Measurements from ENCODE around the gene HERC4.
"Not testable (repeated sequence)": the region's sequence is repeated elsewhere in the genome, so short reads cannot be mapped to it uniquely, and the experiment has no call there.

HERC4 gene

DNA sequence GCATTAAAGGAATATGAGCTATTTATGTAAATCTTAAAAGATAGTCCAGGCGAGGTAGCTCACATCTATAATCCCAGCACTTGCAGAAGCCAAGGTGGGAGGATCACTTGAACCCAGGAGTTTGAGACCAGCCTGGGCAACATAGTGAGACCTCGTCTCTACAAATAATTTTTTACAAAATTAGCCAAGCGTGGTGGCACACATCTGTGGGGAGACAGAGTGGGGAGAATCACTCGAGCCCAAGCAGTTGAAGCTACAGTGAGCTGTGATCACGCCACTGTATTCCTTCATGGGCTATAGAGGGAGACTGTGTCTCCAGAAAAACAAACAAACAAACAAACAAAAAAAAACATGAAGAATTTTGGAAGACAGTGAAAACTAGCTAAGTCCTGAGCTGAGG, 28.4 kb downstream of the HERC4 start:
- no peak for DNase-seq (ENCODE audit: low read depth)

DNA sequence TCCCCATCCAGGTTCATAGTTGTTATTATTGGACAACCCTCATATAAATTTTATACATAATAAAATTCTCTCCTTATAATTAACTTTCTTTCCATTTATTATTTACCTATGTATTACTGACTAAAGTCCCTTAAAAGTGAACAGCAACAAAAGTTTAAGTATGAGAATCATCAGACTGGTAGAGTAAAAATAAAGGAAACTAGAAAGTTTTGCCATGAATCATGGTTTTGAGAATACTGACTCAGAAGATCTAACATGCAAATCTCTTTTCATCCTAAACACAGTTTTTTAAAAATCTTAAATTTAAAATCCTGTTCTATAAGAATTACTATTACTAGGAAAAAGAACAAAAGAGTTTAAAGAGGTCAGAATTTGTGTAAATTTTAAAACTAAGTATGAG, 32.1 kb downstream of the HERC4 start:
- DNase-seq (ENCODE audit: low read depth): peak; percentile 52

DNA sequence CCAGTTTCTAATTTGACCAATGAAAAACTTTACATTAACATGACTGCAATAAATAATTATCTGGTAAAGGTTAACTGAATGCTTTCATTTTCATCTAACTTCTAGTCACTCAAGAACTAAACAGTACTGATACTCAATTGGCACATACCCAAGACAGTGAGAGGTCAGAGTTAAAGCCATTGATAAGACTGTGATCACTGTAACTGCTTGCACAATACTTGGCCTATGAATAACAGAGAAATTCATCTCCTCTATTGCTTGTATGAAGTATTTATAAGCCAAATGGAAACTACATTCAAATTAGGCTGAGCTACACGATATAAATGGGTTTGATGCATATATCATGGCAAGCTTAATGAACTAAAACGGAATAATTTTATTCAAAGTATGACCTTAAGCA, 43.0 kb downstream of the HERC4 start:
- DNase-seq (ENCODE audit: low read depth): peak; percentile 35

DNA sequence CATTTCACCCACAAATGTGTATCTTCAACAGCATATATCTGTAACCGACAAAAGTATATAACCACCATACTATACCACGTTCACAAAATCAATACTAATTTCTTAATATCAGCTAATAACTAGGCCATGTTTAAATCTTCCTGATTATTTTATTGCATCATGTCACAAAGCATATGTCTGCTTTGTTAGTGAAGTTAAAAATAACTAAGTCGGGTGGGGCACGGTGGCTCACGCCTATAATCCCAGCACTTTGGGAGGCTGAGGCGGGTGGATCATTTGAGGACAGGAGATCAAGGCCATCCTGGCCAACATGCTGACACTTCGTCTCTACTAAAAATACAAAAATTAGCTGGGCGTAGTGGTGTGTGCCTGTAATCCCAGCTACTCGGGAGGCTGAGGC, 47.7 kb downstream of the HERC4 start:
- DNase-seq (ENCODE audit: low read depth): no peak

DNA sequence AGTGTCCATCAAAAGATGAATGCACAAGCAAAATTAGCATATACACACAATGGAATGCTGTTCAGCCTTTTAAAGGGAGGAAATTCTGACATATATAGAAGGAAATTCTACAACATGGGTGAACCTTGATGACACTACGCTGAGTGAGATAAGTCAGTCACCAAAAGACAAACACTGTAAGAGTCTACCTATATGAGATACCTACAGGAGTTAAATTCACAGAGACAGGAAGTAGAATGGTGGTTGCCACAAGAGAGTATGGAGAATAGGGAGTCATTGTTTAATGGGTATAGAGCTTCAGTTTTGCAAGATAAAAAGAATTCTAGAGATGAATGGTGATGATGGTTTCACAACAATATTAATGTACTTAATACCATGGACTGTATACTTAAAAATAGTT, 51.8 kb downstream of the HERC4 start:
- DNase-seq (ENCODE audit: low read depth): no peak

DNA sequence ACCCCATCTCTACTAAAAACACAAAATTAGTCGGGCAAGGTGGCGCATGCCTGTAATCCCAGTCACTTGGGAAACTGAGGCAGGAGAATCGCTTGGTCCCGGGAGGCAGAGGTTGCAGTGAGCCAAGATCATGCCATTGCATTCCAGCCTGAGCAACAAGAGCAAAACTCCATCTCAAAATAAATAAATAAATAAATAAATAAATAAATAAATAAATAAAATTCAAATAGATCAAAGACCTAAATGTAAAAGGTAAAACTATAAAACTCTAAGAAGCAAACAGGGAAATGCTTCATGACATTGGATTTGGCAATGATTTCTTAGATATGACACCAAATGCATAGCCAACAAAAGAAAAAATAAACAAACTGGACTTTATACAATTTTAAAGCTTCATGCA, 52.8 kb downstream of the HERC4 start:
- DNase-seq (ENCODE audit: low read depth): not testable (repeated sequence)

DNA sequence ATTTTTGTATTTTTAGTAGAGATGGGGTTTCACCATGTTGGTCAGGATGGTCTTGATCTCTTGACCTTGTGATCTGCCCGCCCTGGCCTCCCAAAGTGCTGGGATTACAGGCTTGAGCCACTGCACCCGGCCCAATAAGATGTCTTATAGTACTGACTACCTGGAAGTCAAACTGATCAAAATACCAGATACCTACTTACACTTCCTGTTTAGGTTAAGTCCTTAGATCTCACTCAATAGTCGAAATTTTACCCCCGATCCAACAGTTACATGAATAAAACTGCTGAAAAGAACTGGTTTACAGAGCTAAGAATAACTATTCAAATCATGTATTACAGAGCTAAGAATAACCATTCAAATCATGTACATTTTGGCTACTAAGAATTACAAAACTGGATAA, 58.6 kb downstream of the HERC4 start:
- DNase-seq (ENCODE audit: low read depth): not testable (repeated sequence)

DNA sequence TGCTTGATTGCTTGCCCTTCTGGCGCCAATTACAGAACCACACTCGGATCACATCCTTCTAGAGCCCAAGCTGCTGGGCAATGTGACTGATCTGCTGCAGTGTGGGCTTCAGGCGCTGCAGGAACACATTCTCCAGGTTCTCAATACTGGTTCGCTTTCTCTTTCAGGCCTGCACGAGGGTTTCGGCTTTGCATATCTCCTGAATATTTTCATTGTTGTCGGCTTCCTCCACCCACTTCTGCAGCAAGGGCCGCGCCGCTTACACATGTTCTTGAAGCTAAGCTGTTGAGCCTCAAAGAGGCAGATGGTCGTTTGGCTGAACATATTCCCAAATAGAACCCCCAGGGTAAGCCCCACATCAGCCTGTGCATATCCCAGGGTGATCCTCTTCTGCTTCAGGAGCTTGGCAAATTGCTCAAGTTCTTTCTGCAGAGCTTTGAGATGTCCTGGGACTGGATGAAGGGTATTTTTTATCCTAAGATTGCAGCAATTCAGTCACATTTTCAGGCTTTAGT, 64.6 kb downstream of the HERC4 start:
- no peak for DNase-seq (ENCODE audit: low read depth)

DNA sequence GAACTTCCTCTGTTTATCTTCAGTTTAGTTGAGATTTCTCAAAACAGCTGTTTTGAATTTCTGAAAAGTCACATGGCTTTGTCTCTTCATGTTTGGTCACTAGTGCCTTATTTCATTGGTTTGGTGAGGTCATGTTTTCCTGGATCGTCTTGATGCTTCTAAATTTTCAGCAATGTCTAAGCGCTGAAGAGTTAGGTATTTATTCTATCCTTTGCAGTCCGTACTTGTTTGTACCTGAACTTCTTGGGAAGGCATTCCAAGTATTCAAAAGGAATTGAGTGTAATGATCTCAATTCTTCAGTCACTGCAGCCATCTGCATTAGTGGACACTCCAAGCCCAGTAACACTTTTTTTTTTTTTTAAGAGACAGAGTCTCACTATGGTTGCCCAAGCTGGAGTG, 67.7 kb downstream of the HERC4 start:
- peak; percentile 8 for DNase-seq (ENCODE audit: low read depth)

DNA sequence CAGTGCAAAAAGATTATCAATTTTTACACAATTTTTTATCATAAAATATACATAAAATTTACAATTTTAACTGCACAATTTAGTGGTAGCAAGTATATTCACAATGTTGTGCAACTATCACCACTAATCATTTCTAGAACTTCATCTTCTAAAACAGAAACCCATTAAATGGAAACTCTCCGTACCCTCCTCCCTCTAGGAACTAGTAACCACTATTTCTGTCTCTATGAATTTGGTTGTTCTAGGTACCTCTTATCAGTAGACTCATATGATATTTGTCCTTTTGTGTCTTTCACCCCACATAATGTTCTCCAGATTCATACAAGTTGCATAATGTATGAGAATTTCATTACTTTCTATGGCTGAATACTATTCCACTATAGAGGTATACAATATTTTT, 73.5 kb downstream of the HERC4 start:
- DNase-seq (ENCODE audit: low read depth): no peak

DNA sequence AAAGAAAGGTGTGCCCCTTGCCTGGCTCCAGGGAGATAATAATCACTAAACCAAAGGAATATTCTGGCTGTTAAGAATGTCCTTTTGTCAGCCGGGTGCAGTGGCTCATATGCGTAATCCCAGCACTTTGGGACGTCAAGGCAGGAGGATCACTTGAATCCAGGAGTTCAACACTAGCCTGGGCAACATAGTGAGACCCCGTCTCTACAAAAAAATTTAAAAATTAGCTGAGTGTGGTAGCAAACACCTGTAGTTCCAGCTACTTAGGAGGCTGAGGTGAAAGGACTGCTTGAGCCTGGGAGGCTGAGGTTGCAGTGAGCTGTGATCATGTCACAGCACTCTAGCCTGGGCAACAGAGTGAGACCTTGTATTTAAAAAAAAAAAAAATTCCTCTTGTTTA, 74.1 kb downstream of the HERC4 start:
- DNase-seq (ENCODE audit: low read depth): no peak

DNA sequence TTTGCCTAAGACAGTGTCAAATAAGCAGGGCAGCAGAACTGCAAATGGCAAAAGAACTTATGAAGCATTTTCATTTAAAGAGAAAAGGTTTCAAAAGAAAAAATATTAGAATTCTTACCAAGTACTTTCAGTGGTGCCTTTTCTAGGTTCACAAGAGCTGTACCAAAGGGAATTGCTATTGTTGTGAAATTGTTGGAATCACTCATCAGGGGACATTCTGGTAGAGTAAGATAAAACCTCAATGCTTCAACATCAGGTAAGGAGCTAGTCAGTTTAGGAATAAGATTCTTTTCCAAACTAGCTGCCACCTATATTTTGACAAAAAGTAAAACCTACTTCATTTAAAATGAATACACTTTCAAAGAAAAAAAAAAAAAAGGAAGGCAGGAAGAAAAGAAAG, 85.0 kb downstream of the HERC4 start:
- DNase-seq (ENCODE audit: low read depth): no peak

DNA sequence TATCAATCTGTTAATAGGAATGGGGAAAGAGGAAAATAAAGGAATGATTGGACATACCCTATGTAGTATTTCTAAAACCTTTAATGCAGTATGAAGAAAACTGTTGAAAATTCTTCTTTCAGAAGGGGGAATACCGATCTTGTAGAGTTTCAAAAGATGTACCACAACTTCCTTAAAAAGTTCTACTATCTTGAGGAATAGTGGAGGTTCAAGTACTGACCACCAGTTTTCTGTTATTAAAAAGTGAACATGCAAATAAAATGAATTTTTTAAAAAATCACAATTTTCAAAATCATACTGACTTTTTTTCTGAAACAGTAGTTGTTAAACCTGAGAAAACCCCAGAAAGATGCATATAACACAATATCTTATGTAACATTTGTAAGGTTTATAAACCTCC, 86.5 kb downstream of the HERC4 start:
- no peak for DNase-seq (ENCODE audit: low read depth)

DNA sequence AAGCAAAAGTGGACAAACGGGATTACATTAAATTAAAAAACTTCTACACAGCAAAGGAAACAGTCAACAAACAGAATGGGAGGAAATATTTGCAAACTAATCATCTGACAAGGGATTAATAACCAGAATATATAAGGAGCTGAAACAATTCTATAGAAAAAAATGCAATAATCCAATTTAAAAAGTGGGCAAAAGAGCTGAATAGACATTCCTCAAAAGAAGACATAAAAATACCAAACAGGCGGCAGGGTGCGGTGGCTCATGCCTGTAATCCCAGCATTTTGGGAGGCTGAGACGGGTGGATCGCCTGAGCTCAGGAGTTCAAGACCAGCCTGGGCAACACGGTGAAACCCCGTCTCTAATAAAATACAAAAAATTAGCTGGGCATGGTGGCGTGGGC, 92.5 kb downstream of the HERC4 start:
- not testable (repeated sequence) for DNase-seq (ENCODE audit: low read depth)

DNA sequence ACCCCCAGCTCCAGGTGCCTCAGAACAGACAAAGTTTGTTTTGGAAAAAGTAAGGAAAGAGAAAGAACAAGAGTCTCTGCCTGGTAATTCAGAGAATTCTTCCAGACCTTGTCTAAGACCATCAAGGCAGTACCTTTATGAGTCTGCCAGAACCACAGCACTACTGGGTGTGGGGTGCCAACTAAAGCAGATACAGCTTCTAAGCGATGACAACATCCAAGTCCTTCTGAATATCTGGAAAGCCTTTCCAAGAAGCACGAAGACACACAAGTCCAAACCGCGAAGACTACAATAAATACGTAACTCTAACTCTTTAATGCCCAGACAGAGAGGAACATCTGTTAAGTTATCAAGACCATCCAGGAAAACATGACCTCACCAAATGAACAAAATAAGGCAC, 96.3 kb downstream of the HERC4 start:
- DNase-seq (ENCODE audit: low read depth): no peak

DNA sequence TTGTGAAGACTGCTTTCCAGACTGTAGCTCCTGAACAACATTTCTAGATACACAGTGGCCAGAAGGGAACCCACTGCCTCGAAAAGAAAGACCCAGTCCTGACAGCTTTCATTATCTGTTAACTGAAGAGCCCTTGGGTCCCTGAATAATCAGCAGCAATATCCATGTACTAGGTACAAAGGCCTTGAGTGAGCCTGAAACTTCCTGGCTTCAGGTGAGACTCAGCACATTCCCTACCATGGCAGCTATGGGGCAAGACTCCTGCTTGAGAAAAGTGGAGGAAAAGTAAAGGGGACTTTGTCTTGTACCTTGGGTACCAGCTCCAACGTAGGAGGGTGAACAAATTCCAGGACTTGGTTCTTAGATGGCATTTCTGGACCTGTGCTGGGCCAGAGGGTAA, 97.8 kb downstream of the HERC4 start:
- no peak for DNase-seq (ENCODE audit: low read depth)

DNA sequence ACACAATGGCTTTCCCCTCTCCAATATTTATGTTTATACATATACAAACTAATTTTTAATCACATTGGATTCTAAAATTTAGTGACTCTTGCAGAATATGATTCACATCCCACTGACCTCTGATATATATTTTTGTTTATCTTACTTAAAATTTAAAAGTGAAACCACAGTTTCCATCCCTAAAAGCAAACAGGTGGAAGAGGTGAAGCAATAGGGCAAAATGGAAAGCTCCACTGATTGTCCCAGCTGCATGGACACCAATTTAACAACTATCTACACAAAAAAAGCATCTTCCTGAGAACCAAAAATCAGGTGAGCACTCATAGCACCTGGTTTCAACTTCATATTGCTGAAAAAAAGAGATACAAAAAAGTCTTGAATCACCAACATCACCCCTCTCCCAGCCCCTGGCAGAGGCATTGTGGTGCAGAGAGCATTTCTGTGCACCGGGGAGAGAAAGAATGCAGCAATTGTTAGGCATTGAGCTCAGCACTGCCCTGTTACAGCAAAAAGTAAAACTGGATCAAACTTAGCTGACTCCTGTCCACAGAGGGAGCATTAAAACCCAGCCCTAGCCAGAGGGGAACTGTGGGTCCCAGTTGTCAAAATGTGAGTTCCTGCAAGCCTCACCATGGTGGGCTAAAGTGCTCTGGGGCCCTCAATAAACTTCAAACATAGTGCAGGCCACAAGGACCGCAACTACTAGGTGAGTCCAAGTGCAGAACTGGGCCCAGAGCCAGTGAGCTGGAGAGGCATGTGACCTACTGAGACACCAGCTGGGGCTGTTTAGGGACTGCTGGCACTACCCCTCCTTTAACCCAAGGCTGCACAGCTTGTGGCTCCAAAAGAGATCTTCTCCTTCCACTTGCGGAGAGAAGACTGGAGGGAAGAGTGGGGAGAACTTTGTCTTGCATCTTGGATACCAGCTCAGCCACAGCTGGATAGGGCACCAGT, 98.5 kb downstream of the HERC4 start:
- DNase-seq (ENCODE audit: low read depth): peak; percentile 16

DNA sequence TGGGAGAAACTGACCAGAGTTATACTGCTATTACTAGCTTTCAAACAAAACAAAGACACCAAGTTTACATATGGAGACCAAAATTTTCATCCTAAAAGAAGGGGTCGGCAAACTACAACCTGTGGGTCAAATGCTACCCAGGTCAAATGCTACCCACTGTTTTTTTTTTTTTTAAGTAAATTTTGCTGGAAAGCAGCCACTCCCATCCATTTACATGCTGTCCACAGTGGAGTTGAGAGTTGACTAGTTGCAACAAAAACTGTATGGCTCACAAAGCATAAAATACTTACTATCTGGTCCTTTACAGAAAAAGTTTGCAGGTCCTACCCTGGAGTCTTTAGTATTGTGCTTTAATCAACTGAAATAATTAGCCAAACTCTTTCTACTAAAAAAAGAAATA, 99.2 kb downstream of the HERC4 start:
- no peak for DNase-seq (ENCODE audit: low read depth)

DNA sequence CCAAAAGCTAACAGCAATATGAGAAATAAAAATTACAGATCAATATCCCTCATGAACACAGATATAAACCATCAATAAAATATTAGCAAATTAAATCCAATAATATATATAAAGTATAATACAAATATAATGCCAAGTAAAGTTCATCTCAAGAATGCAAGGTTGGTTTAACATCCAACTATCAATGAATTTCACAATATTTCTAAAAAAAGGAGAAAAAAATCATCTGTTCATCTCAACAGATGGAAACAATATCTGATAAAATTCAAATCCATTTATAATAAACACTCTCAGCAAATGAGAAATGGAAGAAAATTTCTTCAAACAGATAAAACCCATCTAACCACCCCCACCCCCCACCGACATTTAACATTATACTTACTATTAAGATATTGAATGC, 103.8 kb downstream of the HERC4 start:
- DNase-seq (ENCODE audit: low read depth): no peak

DNA sequence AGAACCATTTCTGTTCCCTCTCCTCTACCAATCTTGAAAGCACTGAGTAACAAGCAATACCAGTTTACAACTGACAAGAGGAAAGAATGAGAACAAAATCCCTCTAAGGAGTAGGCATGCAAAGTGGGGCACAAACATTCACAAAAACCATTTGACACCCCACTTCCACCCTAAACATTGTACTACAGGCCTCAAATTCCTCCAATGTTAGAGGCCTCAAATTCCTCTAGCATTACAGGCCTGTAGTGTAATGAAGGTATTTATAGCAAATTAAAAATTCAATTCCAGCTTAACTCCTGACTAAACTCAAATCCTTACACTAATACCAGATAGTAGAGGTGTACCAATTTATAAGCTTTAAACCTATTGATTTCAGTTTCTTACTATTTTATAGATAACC, 105.2 kb downstream of the HERC4 start:
- peak; percentile 35 for DNase-seq (ENCODE audit: low read depth)

DNA sequence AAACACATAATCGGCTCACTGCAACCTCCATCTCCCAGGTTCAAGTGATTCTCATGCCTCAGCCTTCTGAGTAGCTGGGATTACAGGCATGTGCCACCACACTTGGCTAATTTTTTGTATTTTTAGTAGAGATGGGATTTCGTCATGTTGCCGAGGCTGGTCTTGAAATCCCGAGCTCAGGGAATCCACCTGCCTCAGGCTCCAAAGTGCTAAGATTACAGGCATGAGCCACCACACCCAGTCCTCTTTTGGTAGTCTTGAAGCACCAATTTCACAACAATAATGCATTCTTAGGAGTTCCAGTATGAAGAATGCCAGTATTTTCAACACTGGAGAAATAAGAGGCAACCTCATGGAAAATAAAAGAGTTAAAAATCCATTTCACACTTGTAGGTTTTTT, 109.0 kb downstream of the HERC4 start:
- not testable (repeated sequence) for DNase-seq (ENCODE audit: low read depth)

DNA sequence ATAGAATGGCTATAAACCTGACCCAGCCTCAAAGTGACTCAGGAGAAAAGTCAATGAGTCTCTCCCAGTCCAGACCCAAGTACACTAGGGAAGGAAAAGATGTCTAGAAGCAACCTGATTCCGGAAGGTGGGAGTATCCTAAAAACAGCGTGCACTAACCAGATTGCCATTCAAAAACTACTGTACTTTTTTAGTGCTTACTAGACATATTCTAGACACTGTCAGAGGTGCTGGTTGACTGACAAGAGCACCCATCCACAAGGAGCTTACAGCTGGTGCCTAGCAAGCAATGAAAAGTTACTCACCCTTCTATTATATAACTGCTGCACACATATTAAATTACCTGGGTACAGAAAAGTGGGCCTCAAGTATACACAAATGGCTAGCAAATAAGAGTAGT, 109.6 kb downstream of the HERC4 start:
- DNase-seq (ENCODE audit: low read depth): no peak

DNA sequence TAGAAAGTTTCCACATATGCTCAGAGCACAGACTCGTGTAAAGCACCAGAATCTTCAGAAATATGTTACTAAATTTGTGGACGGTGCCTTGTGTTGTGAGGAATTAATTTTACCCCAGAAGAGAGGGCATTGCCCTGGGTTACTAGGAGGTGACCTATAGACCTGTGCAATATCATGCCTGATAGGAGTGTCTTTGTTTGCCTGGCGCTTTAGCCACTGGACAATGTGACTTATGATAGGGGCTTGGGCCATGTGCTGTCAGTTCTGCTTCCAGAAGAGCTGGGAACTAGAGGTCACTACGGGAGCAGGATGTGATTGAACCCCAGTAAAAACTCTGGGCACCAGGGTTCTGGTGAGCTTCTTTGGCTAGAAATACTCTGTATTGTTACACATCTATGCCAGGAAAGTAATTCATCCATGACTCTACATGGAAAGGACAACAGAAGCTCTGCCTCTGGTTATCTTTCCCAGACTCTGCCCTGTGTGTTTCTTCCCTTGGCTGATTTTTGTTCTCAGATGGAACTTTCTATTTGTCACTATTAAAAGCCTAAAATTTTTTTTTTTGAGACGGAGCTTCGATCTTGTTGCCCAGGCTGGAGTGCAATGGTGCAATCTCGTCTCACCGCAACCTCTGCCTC, 115.1 kb downstream of the HERC4 start:
- DNase-seq (ENCODE audit: low read depth): no peak

Measured in iris pigment epithelial cell (primary cell).